Keratinocyte (primary cell): Measurements from ENCODE around the gene IMPDH2.

Experiments
- CTCF ChIP-seq, 3 experiments: IDR thresholded peaks in 1 of 3; conservative IDR thresholded peaks in 1 of 3; optimal IDR thresholded peaks in 1 of 3; 2 replicates in 2 of 3; 3 replicates in 1 of 3; pipeline versions ENCODE3 to v1.5.1; 2011; ENCODE audit warnings: low read length in 3 of 3, mild to moderate bottlenecking in 3 of 3, moderate library complexity in 2 of 3, control low read depth in 1 of 3, inconsistent platforms in 1 of 3; ENCODE audit not compliant: insufficient read depth in 2 of 3; ENCODE audit errors: extremely low read depth in 1 of 3
- EZH2 ChIP-seq: IDR thresholded peaks from one replicate; pipeline ENCODE4 v1.6.1; 2012; ENCODE audit warnings: inconsistent platforms, mild to moderate bottlenecking, low read length, moderate library complexity

- TF ChIP-seq CTCF (optimal IDR thresholded peaks at IDR 0.05 in 1 of 3, IDR thresholded peaks at IDR 0.05 in 1 of 3, conservative IDR thresholded peaks at IDR 0.05 in 1 of 3; ENCODE audit: extremely low read depth in 1 of 3, insufficient read depth in 2 of 3, low read length in 3 of 3) (no peak), EZH2 (no peak)
These were observed 11.8 kb downstream of the IMPDH2 start for GRCh38 chr3:49017229-49017970.
